Retina (tissue), 1 donor: ENCODE measurements around the gene ACYP1.
A peak's percentile ranks its signal among the peaks of the same experiment; 100 is the strongest.
"Not testable (repeated sequence)": the region's sequence is repeated elsewhere in the genome, so short reads cannot be mapped to it uniquely, and the experiment has no call there.

Source experiments
- DNase-seq: peaks from one replicate; pipeline ENCODE4 v3.0.0-alpha.2; 2016

The ACYP1 gene

GRCh38 chr14:75067765-75068164 is 3.9 kb upstream of the ACYP1 start:
- DNase-seq, result not testable (repeated sequence)

- DNase-seq, result no peak
Observed at GRCh38 chr14:75067212-75067611, 3.4 kb upstream of the ACYP1 start.

DNA sequence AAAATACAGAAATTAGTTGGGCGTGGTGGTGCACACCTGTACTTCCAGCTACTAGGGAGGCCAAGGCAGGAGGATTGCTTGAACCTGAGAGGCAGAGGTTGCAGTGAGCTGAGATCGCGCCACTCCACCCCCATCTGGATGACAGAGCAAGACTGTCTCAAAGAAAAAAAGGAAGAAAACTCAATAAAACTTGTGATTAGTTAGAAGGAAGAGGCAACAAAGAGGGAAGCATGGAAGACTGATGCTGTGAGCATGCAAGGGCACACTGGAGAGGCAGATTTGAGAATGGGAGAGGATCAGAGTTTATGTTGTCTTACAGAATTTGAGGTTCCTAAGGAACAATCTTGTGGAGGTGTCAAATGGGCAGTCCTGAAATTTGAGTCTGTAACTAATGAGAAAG is 2.9 kb upstream of the ACYP1 start:
- DNase-seq, result no peak

- DNase-seq, result no peak
Observed at GRCh38 chr14:75064205-75064567, 362 bp upstream of the ACYP1 start.

GRCh38 chr14:75063013-75063412 is 811 bp downstream of the ACYP1 start:
- no peak for DNase-seq

- DNase-seq, result no peak
Observed at GRCh38 chr14:75060420-75060819, 3.4 kb downstream of the ACYP1 start.

GRCh38 chr14:75059642-75060041 is 4.2 kb downstream of the ACYP1 start:
- no peak for DNase-seq

GRCh38 chr14:75054421-75054820 is 9.4 kb downstream of the ACYP1 start:
- no peak for DNase-seq

DNA sequence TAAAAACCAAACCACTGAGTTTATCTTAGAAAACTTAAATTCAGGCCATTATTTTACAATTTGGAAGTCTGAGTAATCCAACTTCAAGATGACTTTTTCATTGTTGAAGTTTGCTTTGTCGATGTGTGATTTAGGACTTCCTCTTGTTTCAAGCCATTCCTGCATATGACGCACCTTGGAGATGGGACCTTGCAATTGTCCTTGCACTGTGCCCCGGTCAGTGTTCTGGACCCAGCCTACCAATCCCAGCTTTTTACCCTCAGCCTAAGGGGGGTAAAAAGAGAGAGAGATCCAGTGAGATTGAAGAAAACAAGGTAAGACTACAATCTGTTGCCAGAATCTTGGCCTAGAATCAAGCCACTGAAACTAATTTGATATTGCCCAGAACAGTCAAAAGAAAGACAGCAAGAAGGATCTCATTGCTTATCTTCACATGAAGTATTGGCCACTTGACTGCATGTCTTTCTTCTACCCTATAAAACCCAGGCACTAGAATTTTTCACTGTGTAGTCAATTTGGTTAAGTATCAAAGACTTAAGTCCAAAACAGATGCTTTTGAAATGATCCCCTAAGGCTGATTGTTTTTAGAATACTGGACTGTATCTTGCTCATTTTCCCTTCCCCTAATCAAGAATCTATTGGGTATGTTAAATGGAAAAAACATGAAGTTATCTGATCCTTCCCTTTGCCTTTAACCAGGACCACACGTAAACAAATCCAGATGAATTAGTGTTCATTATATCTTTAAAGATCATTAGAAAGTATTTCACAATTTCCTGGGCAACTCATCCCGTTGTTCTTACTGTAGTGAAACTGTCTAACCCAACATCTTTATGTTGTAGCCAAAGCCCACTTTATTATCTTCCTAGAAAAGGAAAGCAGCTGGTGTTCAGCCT is 10.2 kb downstream of the ACYP1 start:
- DNase-seq, result no peak

DNA sequence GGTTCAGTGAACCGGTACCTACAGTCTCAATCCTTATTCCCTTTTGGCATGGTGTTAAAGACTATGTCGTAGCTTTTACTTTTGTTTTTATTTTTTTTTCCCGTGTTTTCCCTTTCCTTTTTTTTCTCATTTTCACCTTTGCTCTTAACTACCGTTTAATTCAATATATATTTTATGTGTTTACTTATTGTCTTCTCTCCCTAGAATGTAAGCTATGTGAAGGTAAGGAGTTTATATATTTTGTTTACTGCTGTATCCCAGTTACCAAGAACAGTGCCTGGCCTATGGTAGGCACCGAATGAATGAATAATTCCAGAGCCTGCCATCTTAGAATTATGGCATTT is 12.3 kb downstream of the ACYP1 start:
- no peak for DNase-seq

DNA sequence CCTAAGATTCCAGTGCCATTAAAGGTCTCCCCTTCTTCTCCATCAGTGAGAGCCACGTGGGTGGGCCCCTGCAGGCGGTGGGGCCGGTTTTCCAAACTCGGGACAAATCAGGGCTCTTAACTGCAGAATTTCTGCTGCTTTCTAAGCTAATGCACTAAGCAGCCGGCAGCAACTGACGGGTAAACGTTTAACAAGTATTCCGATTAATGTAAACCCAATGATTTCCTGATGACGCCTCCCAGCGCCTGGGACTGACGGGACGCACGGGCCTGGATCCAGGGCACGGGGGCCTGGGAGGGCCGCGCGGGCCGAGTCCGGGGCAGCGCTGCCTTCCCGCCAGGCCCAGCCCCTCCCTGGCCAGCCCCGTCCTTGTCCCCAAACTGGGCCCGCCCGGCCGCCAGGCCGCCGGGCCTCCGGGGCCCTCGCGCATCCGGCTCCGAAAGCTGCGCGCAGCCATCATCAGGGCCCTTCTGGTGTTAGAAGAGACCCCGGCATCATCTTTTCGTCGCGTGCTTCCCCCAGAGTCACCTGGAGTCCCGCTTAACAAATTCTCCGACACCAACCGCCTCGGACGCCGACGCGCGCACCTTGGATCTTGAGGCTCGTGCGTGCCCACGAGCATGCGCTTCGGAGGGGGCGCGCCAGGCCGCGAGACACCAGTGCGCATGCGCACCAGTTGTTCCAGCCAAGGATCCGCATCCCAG is 12.8 kb downstream of the ACYP1 start, which contains the start of gene MLH3:
TSS of gene MLH3 (minus strand) at position 616 of the 704 bp plus-strand sequence. CDS start 1,812 bp downstream, outside the sequence.
- peak; percentile 95 for DNase-seq

- DNase-seq, result no peak
Observed at GRCh38 chr14:75049731-75050201, 14.1 kb downstream of the ACYP1 start.

GRCh38 chr14:75049136-75049535 is 14.7 kb downstream of the ACYP1 start:
- DNase-seq, result no peak

- DNase-seq, result no peak
Observed at GRCh38 chr14:75048101-75048500, 15.7 kb downstream of the ACYP1 start.

GRCh38 chr14:75047506-75047905 is 16.3 kb downstream of the ACYP1 start:
- DNase-seq, result no peak

DNA sequence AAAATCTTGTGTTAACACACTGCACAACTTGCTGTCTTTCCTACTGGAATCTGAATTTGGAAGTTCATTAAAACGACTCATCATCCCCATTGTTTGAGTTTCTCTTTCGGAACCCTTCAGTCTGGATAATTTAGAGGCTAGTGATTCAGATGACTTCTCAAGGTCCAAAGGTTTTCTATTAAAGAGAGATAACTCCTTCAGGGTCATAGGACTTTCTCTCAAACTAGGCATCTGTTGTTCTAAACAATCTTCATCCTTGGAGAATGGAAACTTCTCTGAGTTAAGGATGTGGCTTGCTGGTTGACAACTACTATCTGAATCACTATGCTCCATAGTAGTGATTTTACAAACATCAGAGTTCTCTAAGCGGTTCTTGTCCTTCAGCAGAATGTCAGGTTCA is 16.9 kb downstream of the ACYP1 start:
- DNase-seq, result no peak

DNA sequence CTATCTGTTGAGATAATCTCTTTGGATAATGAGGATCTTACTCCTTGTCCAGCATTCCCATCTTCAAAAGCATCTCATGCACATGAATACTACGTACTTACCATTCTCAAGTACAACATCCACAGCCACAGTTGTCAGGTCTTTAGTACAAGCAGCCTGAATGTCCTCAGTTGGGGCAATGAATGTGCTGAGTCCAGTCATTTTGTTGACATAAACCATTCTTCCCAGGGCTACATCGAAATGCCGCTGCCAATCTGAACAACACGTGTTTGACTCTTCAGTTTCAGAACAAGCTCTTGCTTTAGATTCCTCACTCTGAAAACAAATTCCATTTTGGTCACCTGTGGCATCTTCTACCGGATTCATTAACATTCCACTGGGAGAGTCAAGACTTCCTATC is 17.5 kb downstream of the ACYP1 start:
- no peak for DNase-seq

GRCh38 chr14:75044752-75045151 is 19.1 kb downstream of the ACYP1 start:
- no peak for DNase-seq

DNA sequence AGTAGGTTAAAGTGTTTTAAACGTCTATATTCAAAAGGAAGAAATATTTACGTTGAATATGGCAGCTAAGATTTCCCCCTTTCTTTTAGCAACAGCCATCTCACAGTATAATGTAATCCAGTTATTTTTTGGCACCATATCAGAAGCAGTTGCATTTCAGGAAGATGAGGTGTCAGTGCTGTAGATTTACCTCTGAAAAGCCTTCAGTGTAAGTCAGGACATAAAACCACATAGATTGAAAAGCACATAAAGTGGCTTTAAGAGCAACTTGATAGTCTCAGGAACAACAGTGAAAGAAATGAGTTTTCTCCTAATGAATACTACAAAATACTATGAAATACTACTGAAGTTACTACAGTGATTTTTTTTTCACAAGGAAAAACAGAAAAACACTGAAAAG is 19.5 kb downstream of the ACYP1 start:
- DNase-seq, result no peak

- DNase-seq, result no peak
Observed at GRCh38 chr14:75042035-75042434, 21.8 kb downstream of the ACYP1 start.

DNA sequence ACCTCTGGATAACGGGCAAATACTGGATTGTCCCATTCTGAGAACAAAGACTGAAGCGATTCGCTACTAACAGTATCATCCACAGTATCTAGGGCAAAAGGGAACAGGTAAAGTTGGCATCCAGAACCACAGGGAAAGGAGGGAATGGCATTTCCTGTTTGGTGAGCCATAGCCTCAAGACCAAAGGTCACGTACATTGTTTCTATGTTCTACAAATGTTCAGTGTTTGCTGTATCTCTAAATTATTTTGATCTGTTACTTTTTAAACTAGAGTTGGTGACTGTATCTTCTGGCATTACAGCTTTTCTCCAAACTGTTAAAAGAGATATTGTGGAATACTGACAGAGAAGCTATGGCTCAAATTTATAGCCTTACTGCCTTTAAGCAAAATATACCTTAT is 22.2 kb downstream of the ACYP1 start:
- no peak for DNase-seq

GRCh38 chr14:75040959-75041358 is 22.9 kb downstream of the ACYP1 start:
- DNase-seq, result no peak

DNA sequence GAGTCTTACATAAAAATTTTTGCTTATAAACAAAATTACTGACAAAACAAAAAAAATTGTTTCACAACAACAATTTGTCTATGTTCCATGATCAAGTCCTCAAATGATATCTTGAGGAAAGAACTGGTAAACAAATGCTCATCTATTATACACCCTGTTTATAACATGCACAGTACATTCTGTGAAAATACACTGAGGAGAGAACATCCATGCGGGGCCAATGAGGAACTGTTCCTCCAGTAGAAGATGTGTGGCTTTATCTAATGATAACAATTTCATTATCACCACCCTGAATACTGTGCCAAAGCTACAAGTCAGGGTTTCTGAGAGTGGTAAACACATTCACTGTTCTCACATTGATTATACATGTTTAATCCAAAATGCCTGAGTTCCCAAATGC is 23.3 kb downstream of the ACYP1 start:
- no peak for DNase-seq

GRCh38 chr14:75032939-75033338 is 30.9 kb downstream of the ACYP1 start:
- DNase-seq, result no peak
